HEK293T (cell line): ENCODE data around the gene SUN1.

Experiments
- ARNT ChIP-seq: fragments of 450-650 bp; IDR thresholded peaks from 2 replicates; pipeline ENCODE4 v1.6.1; 2017; ENCODE audit warnings: mild to moderate bottlenecking
- FOXK2 ChIP-seq: fragments of 450-650 bp; IDR thresholded peaks from 2 replicates; pipeline ENCODE4 v1.6.1; 2016; ENCODE audit warnings: mild to moderate bottlenecking
- FOXM1 ChIP-seq: fragments of 450-650 bp; IDR thresholded peaks from 2 replicates; pipeline ENCODE4 v1.6.1; 2017; ENCODE audit warnings: mild to moderate bottlenecking, borderline replicate concordance
- HDGF ChIP-seq: fragments of 450-650 bp; IDR thresholded peaks from 2 replicates; pipeline ENCODE4 v1.6.1; 2017; ENCODE audit warnings: antibody characterized with exemption, borderline replicate concordance

GRCh38 chr7:915291-916218 lies 83.3 kb downstream of the SUN1 start:
- TF ChIP-seq ARNT (no peak), HDGF (no peak), FOXM1 (no peak), FOXK2 (no peak)
